ENCODE data around the gene NEGR1.

The NEGR1 gene

DNA sequence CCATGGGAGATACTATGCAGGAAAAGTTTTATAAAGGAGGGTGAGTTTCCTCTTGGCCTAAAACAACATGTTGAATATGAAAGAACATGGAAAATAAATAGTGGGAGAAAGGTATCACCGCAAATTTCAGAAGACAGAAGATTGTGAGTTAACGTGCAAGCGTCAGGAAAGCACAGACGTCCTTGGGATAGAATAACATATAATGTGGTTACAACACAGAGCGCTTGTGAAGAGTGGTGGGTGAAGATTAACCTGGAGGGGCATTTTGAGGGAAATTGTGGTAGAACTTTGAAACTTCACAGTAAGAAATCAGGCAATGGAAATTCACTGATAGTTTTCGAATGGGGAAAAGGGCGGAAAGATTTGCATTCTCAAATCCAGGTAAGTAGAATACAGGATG lies 47.3 kb downstream of the NEGR1 start:
- DNase-seq, result no peak

- no peak for DNase-seq
These were observed 51.6 kb downstream of the NEGR1 start for GRCh38 chr1:72230746-72231145.

GRCh38 chr1:72229893-72230292 lies 52.4 kb downstream of the NEGR1 start:
- DNase-seq, result no peak

DNA sequence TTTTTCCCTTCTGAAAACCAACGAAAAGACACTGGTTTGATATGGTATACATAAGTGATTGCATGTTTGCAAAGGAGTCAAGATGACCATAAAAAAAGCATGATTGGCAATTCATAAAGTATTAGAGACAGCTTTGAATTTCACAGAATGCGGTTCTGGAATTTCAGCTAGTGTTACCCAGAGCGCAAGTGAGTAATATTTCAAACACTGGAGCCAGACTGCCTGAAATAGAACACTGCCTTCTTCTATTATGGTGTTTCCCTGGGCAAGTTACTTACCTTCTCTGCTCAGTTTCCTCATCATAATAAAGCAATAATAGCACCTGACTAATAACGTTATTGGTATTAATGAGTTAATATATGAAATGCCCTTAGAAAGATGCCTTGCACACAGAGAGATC lies 54.7 kb downstream of the NEGR1 start:
- DNase-seq, result no peak

GRCh38 chr1:72224506-72224905 lies 57.8 kb downstream of the NEGR1 start:
- no peak for DNase-seq

DNA sequence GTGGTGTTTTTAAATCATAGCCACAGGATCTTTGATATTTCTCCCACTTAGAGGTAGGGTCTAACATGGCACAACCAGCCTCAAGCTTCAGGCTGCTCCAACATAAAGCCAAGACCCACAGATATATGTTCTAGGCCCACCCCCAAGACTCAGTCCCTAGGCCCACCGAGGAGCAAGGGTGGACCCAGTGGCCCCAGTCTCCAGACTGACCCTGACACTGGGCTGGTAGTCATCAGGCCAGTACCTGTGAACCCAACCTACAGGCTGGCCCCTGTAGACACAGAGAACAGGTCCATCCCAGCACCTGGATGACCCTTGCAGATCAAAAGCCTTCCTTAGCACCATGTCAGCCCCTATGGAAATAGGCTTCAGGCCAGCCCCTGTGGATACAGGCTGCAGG lies 60.5 kb downstream of the NEGR1 start:
- DNase-seq, result no peak

DNA sequence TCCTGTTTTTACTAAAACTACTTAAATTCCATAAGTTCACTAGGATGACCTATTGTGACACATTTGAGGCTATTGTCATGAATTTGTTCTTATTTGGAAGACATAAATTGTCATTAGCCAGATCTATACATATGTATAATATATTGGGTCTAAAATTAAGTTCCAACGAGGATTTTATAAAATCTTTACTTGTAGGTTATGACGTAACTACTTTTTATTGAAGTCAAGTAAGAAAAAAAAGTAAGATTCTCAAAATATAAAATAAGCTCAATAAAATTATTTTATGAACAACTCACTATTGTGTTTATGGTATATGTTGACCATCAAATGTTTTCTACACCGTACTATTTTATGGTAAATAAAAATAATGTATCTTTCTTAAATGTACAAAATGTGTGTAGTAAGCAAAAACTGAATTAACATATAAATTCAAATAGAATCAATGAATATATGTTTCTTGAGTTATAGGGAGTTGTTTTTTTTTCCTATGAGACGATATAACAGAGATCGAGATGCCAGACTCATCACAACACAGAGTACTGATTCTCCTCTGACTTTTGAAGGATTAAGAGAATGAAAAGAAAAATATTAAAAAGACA lies 64.1 kb downstream of the NEGR1 start:
- DNase-seq, result no peak

- DNase-seq, result no peak
These were observed 75.3 kb downstream of the NEGR1 start for GRCh38 chr1:72207059-72207458.

DNA sequence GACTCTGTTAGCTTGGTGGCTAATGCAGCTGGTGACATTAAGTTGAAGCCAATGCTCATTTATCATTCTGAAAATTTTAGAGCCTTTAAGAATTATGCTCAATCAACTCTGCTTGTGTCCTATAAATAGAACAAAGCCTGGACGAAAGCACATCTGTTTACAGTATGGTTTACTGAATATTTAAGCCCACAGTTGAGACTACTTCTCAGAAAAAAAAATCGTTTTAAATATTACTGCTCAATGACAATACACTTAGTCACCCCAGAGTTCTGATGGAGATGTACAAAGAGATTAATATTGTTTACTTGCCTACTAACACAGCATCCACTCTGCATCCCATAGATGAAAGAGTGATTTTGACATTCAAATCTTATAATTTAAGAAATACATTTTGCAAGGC lies 79.6 kb downstream of the NEGR1 start:
- no peak for DNase-seq

DNA sequence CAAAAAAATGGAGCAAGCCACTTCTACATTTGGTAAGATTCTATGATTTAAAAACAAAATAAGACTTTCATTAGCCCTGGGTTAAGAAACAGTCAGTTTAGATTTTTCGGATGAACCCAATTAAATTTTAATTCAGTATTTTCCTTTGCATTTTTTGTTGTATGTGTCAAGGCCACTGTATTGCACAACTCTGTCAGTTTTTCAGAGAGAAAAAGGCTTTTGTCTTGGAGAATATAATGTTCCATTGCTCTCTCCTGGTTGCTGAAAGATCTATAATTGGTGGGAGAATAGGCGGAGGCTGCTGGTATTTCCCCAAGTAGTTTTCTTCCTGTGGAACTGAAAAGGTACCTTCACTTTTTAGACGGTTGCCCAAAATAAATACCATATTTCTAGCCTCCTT lies 84.6 kb downstream of the NEGR1 start:
- DNase-seq, result no peak

DNA sequence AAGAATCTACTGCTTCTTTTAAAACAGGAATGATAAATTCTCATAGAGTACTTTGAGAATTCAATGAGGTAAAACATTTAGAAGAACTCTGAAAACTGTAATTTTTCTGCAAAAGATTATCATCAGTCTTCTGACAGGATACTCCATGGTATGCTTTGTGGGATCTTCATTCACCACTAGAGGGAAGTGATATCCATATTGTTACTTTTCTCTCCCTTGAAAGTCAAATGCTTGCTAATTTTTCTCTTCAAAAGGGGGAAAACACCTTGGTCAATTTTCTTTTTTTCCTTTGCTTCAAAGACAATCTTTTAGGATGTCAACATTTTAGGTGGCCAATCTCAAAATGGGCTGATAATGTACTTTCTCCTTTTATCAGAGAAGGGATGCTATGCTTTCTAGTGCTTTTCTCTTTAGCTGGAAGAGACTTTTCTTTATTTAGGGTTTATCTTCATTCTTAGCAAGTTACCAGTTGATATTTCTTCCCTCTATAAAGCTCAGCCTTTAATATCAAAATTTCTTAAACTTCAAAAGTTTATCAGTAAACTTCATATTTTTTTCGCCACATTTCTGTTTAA lies 95.5 kb downstream of the NEGR1 start:
- no peak for DNase-seq

GRCh38 chr1:72184099-72184701 lies 98.1 kb downstream of the NEGR1 start:
- DNase-seq, result peak in 4 of 58 donors; percentile 3 to 37 (median 12)

DNA sequence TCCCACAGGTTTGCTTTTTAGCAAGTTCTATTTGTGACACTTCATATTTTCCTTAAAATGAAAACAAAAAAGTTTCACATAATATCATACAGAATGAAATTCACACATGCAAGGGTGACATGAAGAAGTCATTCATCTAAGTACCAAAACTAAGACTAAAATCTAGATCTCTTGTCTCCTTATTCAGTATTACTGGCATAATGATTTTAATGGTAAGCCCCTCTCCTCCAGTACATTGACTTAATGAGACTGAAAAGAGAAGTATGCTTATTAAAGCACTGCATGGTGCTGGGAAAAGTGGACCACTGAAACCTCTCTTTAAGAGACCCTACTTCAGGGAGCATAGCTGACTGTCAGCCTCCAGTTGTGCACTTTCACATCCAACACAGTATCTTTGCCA lies 99.5 kb downstream of the NEGR1 start:
- DNase-seq, result no peak

DNA sequence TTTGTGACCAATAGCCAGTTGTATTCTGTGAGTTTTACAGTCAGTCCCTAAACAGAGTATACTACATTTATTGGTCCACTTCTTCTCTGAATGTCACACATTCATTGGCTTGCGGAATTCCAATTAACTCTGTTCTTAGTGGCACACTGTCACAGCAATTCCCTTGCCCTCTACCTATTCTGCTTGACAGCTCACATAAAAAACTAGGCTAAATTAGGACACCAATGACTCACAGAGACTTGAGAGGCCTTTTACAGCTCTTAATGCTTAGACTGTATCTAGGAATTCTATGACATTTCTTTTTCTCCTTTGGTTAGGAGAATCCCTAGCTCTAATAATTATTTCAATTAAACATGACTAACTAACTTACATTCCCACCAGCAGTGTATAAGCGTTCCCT lies 104.1 kb downstream of the NEGR1 start:
- no peak for DNase-seq

DNA sequence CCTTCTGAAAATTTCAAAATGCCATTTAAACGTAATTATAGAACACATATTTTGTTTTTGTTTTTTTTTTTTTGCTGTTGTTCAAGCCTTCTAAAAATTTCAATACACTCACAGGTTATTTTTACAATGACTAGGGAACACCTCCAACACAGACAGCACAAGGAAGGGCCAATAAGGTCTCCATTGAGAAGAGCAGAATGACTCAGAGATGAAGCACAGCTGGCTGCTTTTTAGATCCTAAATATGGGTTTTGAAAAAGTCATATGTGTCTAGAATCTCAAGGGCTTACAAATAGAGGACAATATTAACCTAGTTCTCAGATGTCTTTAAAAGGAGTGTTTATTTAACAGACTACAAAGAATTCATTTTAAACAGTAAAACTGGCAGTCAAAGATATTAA lies 104.6 kb downstream of the NEGR1 start:
- DNase-seq, result no peak

- DNase-seq, result no peak
These were observed 112.1 kb downstream of the NEGR1 start for GRCh38 chr1:72170246-72170645.

DNA sequence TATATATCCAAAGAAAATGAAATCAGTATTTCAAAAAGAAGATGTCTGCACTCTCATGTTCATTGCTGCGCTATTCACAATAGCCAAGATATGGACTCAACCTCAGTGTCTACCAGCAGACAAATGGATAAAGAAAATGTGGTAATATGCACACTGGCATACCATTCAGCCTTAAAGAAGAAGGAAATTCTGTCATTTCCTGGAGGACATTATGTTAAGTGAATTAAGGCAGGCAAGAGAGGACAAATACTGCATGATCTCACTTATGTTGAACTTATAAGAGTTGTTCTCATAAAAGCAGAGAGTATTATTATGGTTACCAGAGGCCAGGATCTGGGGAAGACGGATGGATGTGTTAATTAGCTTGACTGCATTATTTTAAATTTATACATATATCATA lies 115.9 kb downstream of the NEGR1 start:
- no peak for DNase-seq

- DNase-seq, result no peak
These were observed 131.8 kb downstream of the NEGR1 start for GRCh38 chr1:72150508-72150907.

DNA sequence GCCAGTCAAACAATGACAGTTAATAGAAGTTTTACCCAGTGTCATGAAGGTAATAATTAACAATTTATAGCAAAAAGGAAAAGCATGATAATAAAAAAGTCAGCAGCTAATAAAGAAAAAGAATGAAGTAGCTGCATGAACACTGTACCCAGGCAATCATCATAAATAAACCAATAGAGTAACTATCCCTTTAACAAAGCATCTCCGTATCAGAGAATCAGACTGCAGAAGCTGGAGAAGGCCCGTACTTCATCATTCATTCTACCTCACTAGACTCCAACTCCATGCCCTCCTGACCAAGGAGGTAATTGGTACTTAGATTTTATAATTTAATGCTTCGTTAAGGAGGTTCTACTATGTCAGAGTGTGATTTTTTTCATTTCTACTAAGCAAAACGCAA lies 140.5 kb downstream of the NEGR1 start:
- no peak for DNase-seq

- DNase-seq, result no peak
These were observed 142.1 kb downstream of the NEGR1 start for GRCh38 chr1:72140222-72140621.

DNA sequence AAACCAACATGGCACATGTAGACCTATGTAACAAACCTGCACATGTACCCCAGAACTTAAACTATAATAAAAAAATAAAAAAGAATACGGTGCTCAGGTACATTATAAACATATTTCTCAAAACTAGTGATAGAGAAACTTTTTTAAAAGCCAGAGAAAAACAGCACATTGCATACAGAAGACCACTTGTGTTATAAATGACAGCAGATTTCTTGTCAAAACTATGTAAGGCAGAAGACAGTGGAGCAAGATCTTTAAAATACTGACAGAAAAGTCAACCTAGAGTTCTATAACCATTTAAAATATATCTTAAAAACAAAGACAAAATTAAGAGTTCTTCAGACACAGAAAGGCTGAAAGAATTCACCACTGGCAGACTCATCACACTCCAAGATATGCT lies 144.7 kb downstream of the NEGR1 start:
- no peak for DNase-seq

- no peak for DNase-seq
These were observed 152.5 kb downstream of the NEGR1 start for GRCh38 chr1:72129869-72130268.

DNA sequence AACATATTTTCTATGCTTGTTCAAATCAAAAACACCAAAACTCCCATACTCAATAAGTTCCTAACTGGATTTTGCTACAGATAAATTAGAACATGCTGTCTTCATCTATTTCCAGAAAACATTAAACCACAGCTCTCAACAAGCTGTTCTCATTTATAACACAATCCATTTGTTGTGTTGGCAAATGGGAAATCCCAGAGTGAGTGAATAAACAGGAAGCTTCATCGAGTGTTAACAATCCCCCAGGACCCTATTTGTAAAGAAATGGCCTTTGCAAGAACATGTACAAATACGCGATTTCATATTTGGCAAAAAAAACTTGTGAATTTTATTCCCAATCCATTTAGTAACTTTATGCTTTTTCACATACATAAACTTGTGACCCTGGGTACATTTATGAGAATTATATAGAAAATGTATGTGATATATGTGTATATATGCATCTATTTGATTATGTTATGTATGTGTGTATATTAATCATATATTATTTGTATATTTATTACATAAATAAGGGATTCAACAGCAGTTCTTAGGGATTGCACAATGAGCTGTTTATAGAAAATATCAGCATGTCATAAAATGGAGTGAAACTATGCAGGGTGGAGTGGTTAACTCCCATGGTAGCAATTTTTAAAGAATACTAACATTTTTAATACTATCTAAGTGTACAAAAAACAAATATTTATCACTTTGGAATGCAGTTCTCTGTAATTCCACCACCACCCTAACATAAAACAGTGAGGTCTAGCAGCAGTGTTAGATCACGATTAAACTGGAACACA lies 160.0 kb downstream of the NEGR1 start:
- no peak for DNase-seq
